Measurements from ENCODE around the gene PRPS1.

- TF ChIP-seq CTCF (optimal IDR thresholded peaks at IDR 0.05 in 1 of 3, IDR thresholded peaks at IDR 0.05 in 1 of 3, conservative IDR thresholded peaks at IDR 0.05 in 1 of 3; ENCODE audit: extremely low read depth in 1 of 3, insufficient read depth in 2 of 3, low read length in 3 of 3) (no peak), EZH2 (IDR thresholded peaks at IDR 0.05; ENCODE audit: low read length) (no peak)
Measured at GRCh38 chrX:107632346-107632745, 4.0 kb downstream of the PRPS1 start.
